ENCODE measurements around the gene ZBTB22.

ZBTB22 gene

GRCh38 chr6:33271468-33272274 lies 45.9 kb downstream of the ZBTB22 start, which contains the start of the genes RPS18 and VPS52:
RPS18 (plus strand) TSS chr6:33272075; CDS start chr6:33272120, 45 bp downstream.
VPS52 (minus strand) TSS chr6:33271876; CDS start chr6:33271675, 201 bp downstream.
- Histone ChIP-seq H3K27ac (peak within 1 kb of the TSS; percentile 90 to 99 (median 96)), H3K4me3 (peak within 1 kb of the TSS; percentile 51 to 88 (median 79))

GRCh38 chr6:33271117-33271467 lies 46.5 kb downstream of the ZBTB22 start:
- Histone ChIP-seq H3K27ac (peak overlapping the region; percentile 90 to 99 (median 96)), H3K4me3 (peak overlapping the region; percentile 51 to 88 (median 79))

Data from skin epidermis (tissue), 12 donors.